ENCODE measurements around the gene FKBP8. TPM values are rescaled to one million over a fixed set of nuclear protein-coding genes. Genes with fewer than 3 reads are reported as not detected.
A peak's percentile ranks its signal among the peaks of the same experiment; 100 is the strongest.

The FKBP8 gene
- total RNA-seq, 2 experiments from 2014 or later, result 168 to 170 TPM

DNA sequence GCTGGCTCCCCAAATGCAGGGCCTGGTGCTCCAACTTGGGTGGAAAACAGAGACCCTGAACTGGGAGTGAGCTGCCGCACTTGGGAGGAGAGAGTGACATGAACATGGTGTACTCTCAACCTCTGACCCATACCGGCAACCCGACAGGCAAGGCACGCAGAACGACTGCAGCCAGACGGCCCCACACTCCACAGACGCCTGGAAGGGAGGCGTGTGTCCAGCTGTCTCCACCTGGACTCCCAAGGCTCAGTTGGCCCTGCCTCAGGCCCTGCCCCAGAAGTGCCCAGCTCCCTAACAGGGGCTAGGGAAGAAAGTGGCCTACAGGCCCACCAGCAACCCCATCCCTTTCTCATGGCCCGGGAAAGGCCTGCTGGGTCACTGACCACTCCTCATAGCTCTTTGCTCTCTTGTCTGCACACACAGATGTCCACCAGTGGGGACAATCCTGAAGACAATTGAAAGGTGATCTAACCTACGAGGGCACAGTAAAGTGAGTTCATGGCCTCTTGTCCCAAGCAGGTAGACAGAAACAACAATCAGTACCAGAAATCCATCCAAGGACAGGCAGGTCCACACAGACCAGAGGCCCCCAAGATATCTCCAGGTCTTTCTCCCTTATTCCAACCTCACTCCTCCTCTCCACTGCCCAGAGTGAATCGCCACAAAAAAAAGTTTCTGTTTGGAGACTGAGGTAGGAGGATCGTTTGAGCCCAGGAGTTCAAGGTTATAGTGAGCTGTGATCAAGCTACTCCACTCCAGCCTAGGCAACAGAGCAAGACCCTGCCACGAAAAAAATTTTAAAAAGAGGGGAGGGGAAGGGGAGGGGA, 49.7 kb downstream of the FKBP8 start:
- peaks cover 49% of the 10 kb centered on the region for H3K4me1 Mint-ChIP-seq
- no peak for DNase-seq
- no peaks in the 10 kb centered on the region for H3K27me3 Mint-ChIP-seq
- no peak overlapping the region for H3K4me3 Mint-ChIP-seq
- H3K9me3 Mint-ChIP-seq, result no peaks in the 10 kb centered on the region
- H3K36me3 Mint-ChIP-seq, result no peaks in the 10 kb centered on the region
- peak overlapping the region; percentile 58 for H3K27ac Mint-ChIP-seq

- H3K36me3 Mint-ChIP-seq, result no peaks in the 10 kb centered on the region
- H3K9me3 Mint-ChIP-seq, result no peaks in the 10 kb centered on the region
- DNase-seq, result no peak
- no peak overlapping the region for H3K4me3 Mint-ChIP-seq
- no peaks in the 10 kb centered on the region for H3K27me3 Mint-ChIP-seq
- H3K4me1 Mint-ChIP-seq, result peaks cover 48% of the 10 kb centered on the region
- H3K27ac Mint-ChIP-seq, result no peak overlapping the region
Measured at GRCh38 chr19:18491995-18492953, 51.1 kb downstream of the FKBP8 start.

DNA sequence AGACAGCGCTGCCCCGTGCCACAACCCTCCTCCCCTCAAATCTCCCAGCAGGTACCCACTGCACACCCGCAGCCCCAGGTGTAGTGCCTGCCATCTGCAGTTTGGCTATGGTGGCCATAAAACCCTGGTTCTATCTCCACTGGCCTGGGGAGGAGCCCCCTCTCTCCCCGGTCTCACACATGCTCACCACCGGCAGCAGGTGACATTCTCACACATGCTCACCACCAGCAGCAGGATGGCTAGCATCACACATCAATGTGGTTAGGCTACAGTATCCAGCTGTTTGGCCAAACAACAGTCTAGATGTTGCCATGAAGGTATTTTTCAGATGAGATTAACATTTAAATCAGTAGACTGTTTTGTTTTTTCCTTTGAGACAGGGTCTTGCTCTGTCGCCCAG, 52.6 kb downstream of the FKBP8 start:
- peaks cover 43% of the 10 kb centered on the region for H3K4me1 Mint-ChIP-seq
- H3K36me3 Mint-ChIP-seq, result no peaks in the 10 kb centered on the region
- H3K27ac Mint-ChIP-seq, result no peak overlapping the region
- DNase-seq, result no peak
- no peak overlapping the region for H3K4me3 Mint-ChIP-seq
- no peaks in the 10 kb centered on the region for H3K9me3 Mint-ChIP-seq
- no peaks in the 10 kb centered on the region for H3K27me3 Mint-ChIP-seq

- H3K27ac Mint-ChIP-seq, result no peak overlapping the region
Measured at GRCh38 chr19:18489627-18490184, 53.7 kb downstream of the FKBP8 start.

DNA sequence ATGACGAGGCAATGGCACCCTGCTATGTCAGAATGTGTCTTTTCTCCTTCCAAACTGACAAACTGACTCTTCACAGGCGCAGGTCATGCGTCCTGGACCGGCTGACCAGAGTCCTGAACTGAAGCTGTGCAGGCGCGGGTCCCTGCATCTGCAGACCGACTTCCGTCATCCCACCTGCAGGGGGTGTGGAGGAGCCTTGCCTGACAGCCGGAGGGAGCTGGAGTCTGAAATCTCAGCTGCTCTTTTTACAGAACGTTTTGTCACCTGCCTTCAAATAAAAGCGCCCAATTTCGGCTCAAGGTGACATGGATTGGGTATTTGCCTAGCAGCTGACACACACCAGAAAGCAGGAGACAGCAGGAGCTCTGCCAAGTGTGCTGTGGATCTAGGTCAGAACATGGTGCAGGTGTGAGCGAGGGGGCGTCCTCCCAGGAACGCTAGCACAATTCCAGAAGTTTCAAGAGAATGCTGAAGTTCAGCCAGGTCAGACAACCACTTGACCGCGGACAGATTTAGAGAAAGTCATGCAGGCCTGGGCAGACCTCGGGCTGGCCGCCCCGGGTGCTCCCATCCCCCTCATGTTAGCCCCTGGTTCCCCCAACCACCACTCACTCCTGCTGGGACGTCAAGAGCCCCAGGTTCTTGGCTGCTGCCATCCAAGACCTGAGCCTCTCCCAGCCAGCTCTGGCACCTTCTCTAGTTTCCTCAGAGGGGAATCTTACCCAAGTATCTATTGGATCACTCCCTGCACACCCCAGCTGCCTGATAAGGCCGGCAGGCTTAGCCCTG, 54.3 kb downstream of the FKBP8 start:
- Mint-ChIP-seq H3K36me3 (no peaks in the 10 kb centered on the region), H3K9me3 (no peaks in the 10 kb centered on the region), H3K4me3 (no peak overlapping the region), H3K27me3 (no peaks in the 10 kb centered on the region), H3K4me1 (peaks cover 36% of the 10 kb centered on the region), H3K27ac (no peak overlapping the region)
- no peak for DNase-seq

More at GRCh38 chr19:18489627-18490184, 53.7 kb downstream of the FKBP8 start:
- Mint-ChIP-seq H3K9me3 (no peaks in the 10 kb centered on the region), H3K4me3 (no peak overlapping the region), H3K36me3 (no peaks in the 10 kb centered on the region), H3K27me3 (no peaks in the 10 kb centered on the region), H3K4me1 (peaks cover 42% of the 10 kb centered on the region)
- no peak for DNase-seq

DNA sequence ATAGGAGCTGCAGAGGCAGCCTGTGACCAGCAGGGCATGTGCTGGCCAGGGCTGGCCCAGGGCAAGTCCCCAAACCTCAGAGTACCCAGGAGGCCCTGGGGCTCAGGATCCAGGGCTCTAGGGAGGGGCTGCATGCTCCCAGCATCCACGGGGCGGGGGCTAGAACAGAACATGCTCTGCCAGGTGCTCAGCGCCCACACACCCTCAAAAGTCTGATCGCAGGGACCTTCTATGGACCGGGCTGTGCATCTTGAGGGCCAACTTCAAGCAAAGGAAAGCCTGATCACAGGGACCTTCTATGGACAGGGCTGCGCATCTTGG, 55.0 kb downstream of the FKBP8 start:
- Mint-ChIP-seq H3K27ac (no peak overlapping the region), H3K9me3 (no peaks in the 10 kb centered on the region), H3K27me3 (no peaks in the 10 kb centered on the region), H3K36me3 (no peaks in the 10 kb centered on the region), H3K4me1 (peaks cover 36% of the 10 kb centered on the region), H3K4me3 (no peak overlapping the region)
- DNase-seq, result no peak

- H3K36me3 Mint-ChIP-seq, result no peaks in the 10 kb centered on the region
- H3K9me3 Mint-ChIP-seq, result no peaks in the 10 kb centered on the region
- DNase-seq, result no peak
- H3K4me3 Mint-ChIP-seq, result no peak overlapping the region
- no peak overlapping the region for H3K27ac Mint-ChIP-seq
- H3K27me3 Mint-ChIP-seq, result no peaks in the 10 kb centered on the region
- H3K4me1 Mint-ChIP-seq, result peaks cover 36% of the 10 kb centered on the region
Measured at GRCh38 chr19:18487576-18488402, 55.6 kb downstream of the FKBP8 start.

- H3K36me3 Mint-ChIP-seq, result no peaks in the 10 kb centered on the region
Measured at GRCh38 chr19:18486746-18487145, 56.6 kb downstream of the FKBP8 start.

DNA sequence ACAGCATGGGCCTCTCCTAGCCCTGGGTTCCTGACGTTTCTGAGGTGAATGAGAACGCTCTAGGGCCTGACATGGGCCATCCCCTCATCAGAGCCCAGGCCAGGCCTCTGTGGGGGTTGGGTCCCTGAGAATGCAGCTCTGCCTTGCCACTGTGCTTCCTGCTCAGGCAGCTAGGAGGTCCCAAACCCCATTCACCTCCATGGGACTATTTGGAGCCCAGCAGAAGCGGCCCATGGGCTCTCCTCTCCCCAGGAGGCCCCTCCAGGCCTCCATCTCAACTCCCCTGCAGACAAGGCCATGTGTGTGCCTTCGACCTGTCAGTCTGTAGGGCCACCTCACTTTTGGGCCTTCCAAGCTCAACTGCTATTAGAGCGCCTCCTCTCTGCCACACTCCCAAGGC, 58.4 kb downstream of the FKBP8 start:
- H3K9me3 Mint-ChIP-seq, result no peaks in the 10 kb centered on the region
- H3K4me3 Mint-ChIP-seq, result no peak overlapping the region
- H3K4me1 Mint-ChIP-seq, result peaks cover 50% of the 10 kb centered on the region
- no peaks in the 10 kb centered on the region for H3K27me3 Mint-ChIP-seq
- H3K36me3 Mint-ChIP-seq, result no peaks in the 10 kb centered on the region
- H3K27ac Mint-ChIP-seq, result no peak overlapping the region
- DNase-seq, result no peak

More at GRCh38 chr19:18486746-18487145, 56.6 kb downstream of the FKBP8 start:
- no peaks in the 10 kb centered on the region for H3K27me3 Mint-ChIP-seq
- no peaks in the 10 kb centered on the region for H3K9me3 Mint-ChIP-seq
- H3K4me3 Mint-ChIP-seq, result no peak overlapping the region
- DNase-seq, result no peak
- H3K27ac Mint-ChIP-seq, result no peak overlapping the region
- peaks cover 38% of the 10 kb centered on the region for H3K4me1 Mint-ChIP-seq

- Mint-ChIP-seq H3K9me3 (no peaks in the 10 kb centered on the region), H3K27me3 (no peaks in the 10 kb centered on the region), H3K36me3 (peaks cover 2% of the 10 kb centered on the region), H3K27ac (no peak overlapping the region), H3K4me3 (no peak overlapping the region), H3K4me1 (peaks cover 58% of the 10 kb centered on the region)
- DNase-seq, result no peak
Measured at GRCh38 chr19:18483119-18483890, 60.1 kb downstream of the FKBP8 start.

Other genes with a start within 250 kb of the FKBP8 start
- gene LSM4, start 220.5 kb downstream of the FKBP8 start, total RNA-seq, result 100 to 1,000 TPM; 419 to 435 TPM
- 10 to 100 TPM; 15.7 to 17.8 TPM for gene PGPEP1, start 203.0 kb downstream of the FKBP8 start, total RNA-seq
- not detected for gene GDF15, start 157.4 kb downstream of the FKBP8 start, total RNA-seq
- gene LRRC25, start 146.0 kb downstream of the FKBP8 start, total RNA-seq, result not detected
- gene SSBP4, start 124.2 kb downstream of the FKBP8 start, total RNA-seq, result 100 to 1,000 TPM in 1 of 2 experiments, 10 to 100 TPM in 1; 96.1 to 101 TPM
- 10 to 100 TPM; 29.6 to 32.7 TPM for gene ISYNA1, start 105.4 kb downstream of the FKBP8 start, total RNA-seq
- gene ELL, start 21.5 kb downstream of the FKBP8 start, total RNA-seq, result 10 to 100 TPM; 20.0 to 21.0 TPM
- gene KXD1, start 14.3 kb upstream of the FKBP8 start, total RNA-seq, result 100 to 1,000 TPM; 116 to 124 TPM
- 1,000 to 10,000 TPM; 1,816 to 1,826 TPM for gene UBA52, start 28.3 kb upstream of the FKBP8 start, total RNA-seq
- gene REX1BD, start 45.2 kb upstream of the FKBP8 start, total RNA-seq, result 10 to 100 TPM; 71.6 to 74.7 TPM
- gene CRLF1, start 63.2 kb upstream of the FKBP8 start, total RNA-seq, result not detected
- not detected for gene TMEM59L, start 69.3 kb upstream of the FKBP8 start, total RNA-seq
- 10 to 100 TPM; 15.8 to 16.1 TPM for gene KLHL26, start 93.5 kb upstream of the FKBP8 start, total RNA-seq
- gene CRTC1, start 140.1 kb upstream of the FKBP8 start, total RNA-seq, result 1 to 10 TPM; 5.1 TPM
- gene COMP, start 247.7 kb upstream of the FKBP8 start, total RNA-seq, result not detected

Measured in activated naive CD8-positive, alpha-beta T cell treated with anti-CD3 and anti-CD28 coated beads for 36 hours (primary cell).